ENCODE data around the gene LRPAP1.
"Not testable (repeated sequence)": the region's sequence is repeated elsewhere in the genome, so short reads cannot be mapped to it uniquely, and the experiment has no call there.

- not testable (repeated sequence) for TF ChIP-seq EP300 (IDR thresholded peaks at IDR 0.05); SREBF2 (IDR thresholded peaks at IDR 0.05); E2F6 (IDR thresholded peaks at IDR 0.05; ENCODE audit: borderline replicate concordance, low read depth); CTCF (IDR thresholded peaks at IDR 0.05); RFX5 (IDR thresholded peaks at IDR 0.05); RCOR1 (IDR thresholded peaks at IDR 0.05; ENCODE audit: low read depth, low read length); CBX2 (IDR thresholded peaks at IDR 0.05; ENCODE audit: borderline replicate concordance, low read depth); MAZ (IDR thresholded peaks at IDR 0.05; ENCODE audit: borderline replicate concordance, low read depth, low read length); POLR2A (IDR thresholded peaks at IDR 0.05; ENCODE audit: low read length); NR3C1 (IDR thresholded peaks at IDR 0.05); PHF8 (IDR thresholded peaks at IDR 0.05; ENCODE audit: borderline replicate concordance, low read depth)
- TF ChIP-seq, protein P1, sequence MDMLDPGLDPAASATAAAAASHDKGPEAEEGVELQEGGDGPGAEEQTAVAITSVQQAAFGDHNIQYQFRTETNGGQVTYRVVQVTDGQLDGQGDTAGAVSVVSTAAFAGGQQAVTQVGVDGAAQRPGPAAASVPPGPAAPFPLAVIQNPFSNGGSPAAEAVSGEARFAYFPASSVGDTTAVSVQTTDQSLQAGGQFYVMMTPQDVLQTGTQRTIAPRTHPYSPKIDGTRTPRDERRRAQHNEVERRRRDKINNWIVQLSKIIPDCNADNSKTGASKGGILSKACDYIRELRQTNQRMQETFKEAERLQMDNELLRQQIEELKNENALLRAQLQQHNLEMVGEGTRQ (IDR thresholded peaks at IDR 0.05): not testable (repeated sequence)
- TF ChIP-seq, protein P2, sequence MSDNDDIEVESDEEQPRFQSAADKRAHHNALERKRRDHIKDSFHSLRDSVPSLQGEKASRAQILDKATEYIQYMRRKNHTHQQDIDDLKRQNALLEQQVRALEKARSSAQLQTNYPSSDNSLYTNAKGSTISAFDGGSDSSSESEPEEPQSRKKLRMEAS (IDR thresholded peaks at IDR 0.05): not testable (repeated sequence)
Observed at GRCh38 chr4:3558514-3558836, 26.3 kb upstream of the LRPAP1 start.
